SW480 (cell line): Measurements from ENCODE around the gene HHIPL1.

ENCODE experiments used
- DNase-seq: peaks from one replicate; pipeline ENCODE4 v3.0.0-alpha.2; 2016; ENCODE audit warnings: low spot score

Gene HHIPL1

DNA sequence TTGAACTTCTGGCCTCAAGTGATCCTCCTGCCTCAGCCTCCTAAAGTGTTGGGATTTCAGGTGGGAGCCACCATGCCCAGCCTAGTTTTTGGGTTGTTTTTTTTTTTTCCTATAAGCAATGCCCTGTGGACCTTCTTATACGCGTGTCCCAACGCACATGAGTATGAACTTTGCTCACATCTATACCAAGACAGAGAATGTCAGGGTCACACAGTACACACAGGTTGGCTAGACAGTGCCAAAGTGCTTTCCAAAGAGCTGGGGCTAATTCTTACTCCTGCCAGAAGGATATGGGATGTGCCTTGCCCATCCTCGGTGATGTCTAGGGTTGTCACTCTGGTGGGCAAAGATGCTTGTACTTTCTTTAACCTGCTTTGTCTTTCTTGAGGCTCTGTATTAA lies 33.3 kb upstream of the HHIPL1 start:
- no peak for DNase-seq

- no peak for DNase-seq
Observed at GRCh38 chr14:99612071-99612737, 32.7 kb upstream of the HHIPL1 start.

- DNase-seq: no peak
Observed at GRCh38 chr14:99612738-99613330, 32.1 kb upstream of the HHIPL1 start.

GRCh38 chr14:99615497-99616157 lies 29.3 kb upstream of the HHIPL1 start:
- DNase-seq: no peak

GRCh38 chr14:99616832-99617800 lies 27.8 kb upstream of the HHIPL1 start:
- no peak for DNase-seq

- DNase-seq: no peak
Observed at GRCh38 chr14:99619835-99620834, 24.8 kb upstream of the HHIPL1 start.

- DNase-seq: no peak
Observed at GRCh38 chr14:99621948-99622347, 23.0 kb upstream of the HHIPL1 start.

- no peak for DNase-seq
Observed at GRCh38 chr14:99624024-99624423, 20.9 kb upstream of the HHIPL1 start.

- DNase-seq: peak; percentile 76
Observed at GRCh38 chr14:99624971-99625370, 20.0 kb upstream of the HHIPL1 start.

DNA sequence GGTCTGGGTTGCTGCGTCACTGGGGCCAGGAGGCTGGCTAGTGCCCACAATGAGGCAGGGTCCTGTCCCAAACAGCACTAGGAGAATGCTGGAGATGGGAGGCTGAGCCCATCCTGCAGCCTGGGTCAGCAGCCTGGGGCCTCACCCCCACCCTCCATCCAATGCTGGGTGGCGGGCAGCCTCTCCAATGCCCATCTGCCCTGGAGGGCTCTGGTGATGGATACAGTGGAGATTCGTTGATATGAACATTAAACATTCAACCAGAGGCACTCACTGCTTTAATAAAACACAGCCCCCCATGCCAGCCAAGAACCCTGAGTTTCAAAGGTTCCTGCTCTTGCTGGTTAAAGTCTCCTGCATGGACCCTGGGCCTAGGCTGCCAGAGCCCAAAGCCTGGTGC lies 19.5 kb upstream of the HHIPL1 start:
- DNase-seq: no peak

- peak; percentile 55 for DNase-seq
Observed at GRCh38 chr14:99626041-99626648, 18.8 kb upstream of the HHIPL1 start.

DNA sequence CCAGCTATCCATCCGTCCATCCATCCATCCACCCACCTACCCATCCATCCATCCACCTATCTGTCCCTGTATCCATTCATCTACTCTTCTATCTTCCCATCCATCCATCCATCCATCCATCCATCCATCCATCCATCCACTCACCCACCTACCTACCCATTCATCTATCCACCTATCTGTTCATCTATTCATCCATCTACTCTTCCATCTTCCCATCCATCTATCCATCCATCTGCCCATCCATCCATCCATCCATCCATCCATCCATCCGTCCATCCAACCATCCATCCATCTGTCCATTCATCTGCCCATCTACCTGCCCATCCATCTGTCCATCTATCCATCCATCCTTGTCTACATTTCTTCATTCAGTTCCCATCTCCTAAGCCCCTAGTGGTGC lies 17.8 kb upstream of the HHIPL1 start:
- DNase-seq: no peak

DNA sequence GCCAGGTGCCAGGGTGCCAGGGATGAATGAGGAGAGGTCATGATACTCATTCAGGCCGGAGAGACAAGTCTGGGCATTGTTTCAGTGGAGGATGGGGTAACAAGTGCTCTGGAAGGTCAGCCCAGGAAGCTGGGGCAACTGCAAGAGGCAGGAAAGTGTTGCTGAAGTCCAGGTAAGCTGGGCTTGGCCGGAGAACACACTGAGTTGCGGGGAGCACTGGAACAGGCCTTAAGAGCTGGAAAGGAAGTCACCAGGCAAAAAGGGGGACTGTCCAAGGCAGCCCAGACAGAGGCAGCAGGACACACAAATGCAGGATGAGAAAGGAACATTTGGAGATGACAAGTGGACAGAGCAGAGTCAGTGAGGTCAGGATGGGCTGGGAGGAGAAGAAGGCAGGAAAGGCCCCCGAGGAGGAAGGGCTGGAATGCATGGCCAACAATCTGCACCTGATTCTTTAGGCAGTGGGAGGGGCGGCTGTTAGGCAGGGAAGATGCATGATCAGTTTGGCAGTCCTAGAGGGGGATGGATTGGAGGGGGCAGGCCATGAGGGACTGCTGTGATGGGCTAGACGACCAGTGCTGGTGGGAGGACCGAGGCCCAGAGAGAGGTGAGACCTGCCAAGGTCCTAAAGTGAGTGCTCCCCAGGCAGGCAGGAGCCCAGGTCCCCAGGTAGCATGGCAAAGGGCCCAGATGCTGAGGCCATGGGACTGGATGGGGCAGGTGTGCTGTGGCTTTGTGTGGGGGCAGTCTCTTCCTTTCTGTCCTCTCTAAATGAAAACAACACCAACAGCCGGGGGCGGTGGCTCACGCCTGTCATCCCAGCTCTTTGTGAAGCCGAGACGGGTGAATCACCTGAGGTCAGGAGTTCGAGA lies 17.2 kb upstream of the HHIPL1 start:
- no peak for DNase-seq

GRCh38 chr14:99628887-99629618 lies 15.9 kb upstream of the HHIPL1 start:
- DNase-seq: peak; percentile 79

DNA sequence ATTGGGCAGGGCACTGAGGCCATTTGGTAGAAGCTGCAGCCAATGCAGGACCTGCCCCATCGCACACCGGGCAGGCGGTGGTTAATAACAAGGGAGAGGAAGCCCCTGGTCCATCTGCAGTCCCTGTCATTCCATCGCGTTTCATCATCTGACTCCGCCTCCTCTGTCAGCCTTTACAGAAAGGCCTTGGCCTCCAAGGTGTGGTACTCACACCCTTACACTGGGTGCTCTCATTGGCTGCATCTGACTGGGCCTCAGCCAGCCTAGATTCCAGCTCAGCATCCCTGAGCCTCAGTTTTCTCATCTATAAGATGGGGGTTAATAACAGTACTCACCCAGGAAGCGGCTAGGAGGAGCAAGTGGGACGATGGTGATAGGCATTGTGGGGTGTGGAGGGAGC lies 14.7 kb upstream of the HHIPL1 start:
- no peak for DNase-seq

GRCh38 chr14:99632410-99633035 lies 12.4 kb upstream of the HHIPL1 start:
- no peak for DNase-seq

GRCh38 chr14:99633141-99633540 lies 11.8 kb upstream of the HHIPL1 start:
- DNase-seq: no peak

GRCh38 chr14:99633918-99634317 lies 11.0 kb upstream of the HHIPL1 start:
- no peak for DNase-seq
